Astrocyte (in vitro differentiated cells and primary cell): Measurements from ENCODE around the gene HAGHL. TPM values are rescaled to one million over a fixed set of nuclear protein-coding genes. Genes with fewer than 3 reads are reported as not detected.

Experiments
- DNase-seq: peaks from one replicate; pipeline ENCODE4 v3.0.0-alpha.2; 2010; ENCODE audit warnings: low read depth
- FAIRE-seq: peaks from 2 replicates; lab custom pipeline; 2011; peaks lifted over from hg19 to GRCh38; lab: Jason Lieb, UNC
- H2AFZ ChIP-seq: 2 replicates; pipeline ENCODE4 v1.6.0; 2012; ENCODE audit warnings: low read depth, low read length, inconsistent platforms
- H3K27ac ChIP-seq: 2 replicates; pipeline ENCODE4 v1.5.1; 2011; ENCODE audit warnings: low read depth, low read length, inconsistent platforms
- H3K27me3 ChIP-seq: 2 replicates; pipeline ENCODE4 v1.6.0; 2011; ENCODE audit warnings: low read length, inconsistent platforms; ENCODE audit not compliant: insufficient read depth
- H3K36me3 ChIP-seq: 2 replicates; pipeline ENCODE4 v1.5.1; 2011; ENCODE audit warnings: low read length, inconsistent platforms; ENCODE audit not compliant: insufficient read depth
- H3K4me1 ChIP-seq: 2 replicates; pipeline ENCODE4 v1.5.1; 2011; ENCODE audit warnings: low read length, inconsistent platforms; ENCODE audit not compliant: insufficient read depth
- H3K4me2 ChIP-seq: 2 replicates; pipeline ENCODE4 v1.6.0; 2012; ENCODE audit warnings: low read length, inconsistent platforms
- H3K4me3 ChIP-seq: 2 replicates; pipeline ENCODE4 v1.5.1; 2011; ENCODE audit warnings: low read depth, mild to moderate bottlenecking, low read length, inconsistent platforms; ENCODE audit not compliant: insufficient read depth
- H3K79me2 ChIP-seq: 2 replicates; pipeline ENCODE4 v1.6.0; 2012; ENCODE audit warnings: mild to moderate bottlenecking, low read length, inconsistent platforms; ENCODE audit not compliant: insufficient read depth
- H3K9ac ChIP-seq: 2 replicates; pipeline ENCODE4 v1.6.0; 2012; ENCODE audit warnings: mild to moderate bottlenecking, low read length, inconsistent platforms
- H3K9me3 ChIP-seq: 2 replicates; pipeline ENCODE4 v1.5.1; 2012; ENCODE audit warnings: low read depth, mild to moderate bottlenecking, low read length, inconsistent platforms; ENCODE audit not compliant: insufficient read depth
- H4K20me1 ChIP-seq: 2 replicates; pipeline ENCODE4 v1.6.0; 2012; ENCODE audit warnings: low read length, inconsistent platforms; ENCODE audit not compliant: insufficient read depth
- H3K27ac Mint-ChIP-seq: one replicate; pipeline ENCODE4 v1.8.0; 2021; ENCODE audit warnings: mild to moderate bottlenecking, mixed read lengths; ENCODE audit not compliant: unreplicated experiment
- H3K27me3 Mint-ChIP-seq: one replicate; pipeline ENCODE4 v1.8.0; 2021; ENCODE audit warnings: low read depth, mixed read lengths; ENCODE audit not compliant: unreplicated experiment
- H3K36me3 Mint-ChIP-seq: one replicate; pipeline ENCODE4 v1.8.0; 2021; ENCODE audit warnings: low read depth, mixed read lengths; ENCODE audit not compliant: unreplicated experiment
- H3K4me1 Mint-ChIP-seq: one replicate; pipeline ENCODE4 v1.8.0; 2021; ENCODE audit warnings: low read depth, mixed read lengths; ENCODE audit not compliant: unreplicated experiment
- H3K4me3 Mint-ChIP-seq: one replicate; pipeline ENCODE4 v1.8.0; 2021; ENCODE audit warnings: mild to moderate bottlenecking, moderate library complexity, mixed read lengths; ENCODE audit not compliant: unreplicated experiment
- H3K9me3 Mint-ChIP-seq: one replicate; pipeline ENCODE4 v1.8.0; 2021; ENCODE audit warnings: mild to moderate bottlenecking, mixed read lengths; ENCODE audit not compliant: unreplicated experiment
- EZH2 ChIP-seq: IDR thresholded peaks from 2 replicates; pipeline ENCODE4 v1.6.1; 2012; ENCODE audit warnings: mild to moderate bottlenecking, low read length, inconsistent platforms; ENCODE audit not compliant: insufficient read depth
- total RNA-seq: library from RNA; stranded (reverse); gene quantifications from 2 replicates; pipeline ENCODE4 v1.2.1, GENCODE V29; 2021
- TF ChIP-seq, protein P1 (sequence below): IDR thresholded peaks from 2 replicates; pipeline ENCODE4 v1.5.1; 2011; ENCODE audit warnings: low read depth, mild to moderate bottlenecking, inconsistent platforms, low read length, moderate library complexity; ENCODE audit not compliant: insufficient read depth

HAGHL gene
- total RNA-seq, 1 donor from 2014 or later, result 15.5 TPM

DNA sequence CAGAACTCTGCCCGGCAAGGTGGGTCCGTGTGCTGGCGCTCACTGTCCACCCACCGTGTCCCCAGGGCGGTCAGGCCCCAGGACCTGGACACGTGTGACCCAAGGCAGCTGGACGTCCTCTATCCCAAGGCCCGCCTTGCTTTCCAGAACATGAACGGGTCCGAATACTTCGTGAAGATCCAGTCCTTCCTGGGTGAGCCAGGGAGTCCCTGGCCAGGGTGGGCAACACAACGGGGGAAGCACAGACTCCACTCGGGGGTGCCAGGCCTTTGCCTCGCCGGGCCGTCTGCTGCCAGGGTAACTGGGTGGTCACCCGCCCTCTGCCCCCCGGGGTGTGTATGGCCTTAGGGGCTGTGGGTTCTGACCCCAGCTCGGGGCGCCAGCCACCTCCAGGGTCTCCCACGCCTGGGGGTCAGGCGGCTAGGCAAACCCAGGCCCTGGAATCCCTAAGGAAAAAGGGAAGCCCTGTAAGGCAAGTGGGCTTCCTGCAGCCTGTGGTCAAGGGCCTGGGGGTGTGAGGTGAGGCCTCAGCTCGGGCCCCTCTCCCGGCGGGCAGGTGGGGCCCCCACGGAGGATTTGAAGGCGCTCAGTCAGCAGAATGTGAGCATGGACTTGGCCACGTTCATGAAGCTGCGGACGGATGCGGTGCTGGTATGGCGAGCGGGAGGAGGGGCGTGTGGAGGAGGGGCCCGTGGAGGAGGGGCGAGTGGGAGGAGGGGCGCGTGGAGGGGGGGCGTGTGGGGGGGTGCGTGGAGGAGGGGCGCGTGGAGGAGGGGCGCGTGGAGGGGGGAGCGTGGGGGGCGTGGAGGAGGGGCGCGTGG lies 40.1 kb downstream of the HAGHL start:
- no peak overlapping the region for H3K4me3 Mint-ChIP-seq
- no peaks in the 10 kb centered on the region for H3K79me2 ChIP-seq
- no peak overlapping the region for H3K9ac ChIP-seq
- H3K4me3 ChIP-seq, result no peak overlapping the region
- H3K4me2 ChIP-seq, result no peak overlapping the region
- H4K20me1 ChIP-seq, result no peaks in the 10 kb centered on the region
- peaks cover 6% of the 10 kb centered on the region for H3K27me3 Mint-ChIP-seq
- H3K36me3 Mint-ChIP-seq, result no peaks in the 10 kb centered on the region
- no peak overlapping the region for H3K27ac Mint-ChIP-seq
- TF ChIP-seq, protein P1, sequence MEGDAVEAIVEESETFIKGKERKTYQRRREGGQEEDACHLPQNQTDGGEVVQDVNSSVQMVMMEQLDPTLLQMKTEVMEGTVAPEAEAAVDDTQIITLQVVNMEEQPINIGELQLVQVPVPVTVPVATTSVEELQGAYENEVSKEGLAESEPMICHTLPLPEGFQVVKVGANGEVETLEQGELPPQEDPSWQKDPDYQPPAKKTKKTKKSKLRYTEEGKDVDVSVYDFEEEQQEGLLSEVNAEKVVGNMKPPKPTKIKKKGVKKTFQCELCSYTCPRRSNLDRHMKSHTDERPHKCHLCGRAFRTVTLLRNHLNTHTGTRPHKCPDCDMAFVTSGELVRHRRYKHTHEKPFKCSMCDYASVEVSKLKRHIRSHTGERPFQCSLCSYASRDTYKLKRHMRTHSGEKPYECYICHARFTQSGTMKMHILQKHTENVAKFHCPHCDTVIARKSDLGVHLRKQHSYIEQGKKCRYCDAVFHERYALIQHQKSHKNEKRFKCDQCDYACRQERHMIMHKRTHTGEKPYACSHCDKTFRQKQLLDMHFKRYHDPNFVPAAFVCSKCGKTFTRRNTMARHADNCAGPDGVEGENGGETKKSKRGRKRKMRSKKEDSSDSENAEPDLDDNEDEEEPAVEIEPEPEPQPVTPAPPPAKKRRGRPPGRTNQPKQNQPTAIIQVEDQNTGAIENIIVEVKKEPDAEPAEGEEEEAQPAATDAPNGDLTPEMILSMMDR, result no peak
- TF ChIP-seq EZH2, result no peak
- no peaks in the 10 kb centered on the region for H3K36me3 ChIP-seq
- DNase-seq, result no peak
- H3K27ac ChIP-seq, result no peak overlapping the region
- no peaks in the 10 kb centered on the region for H3K27me3 ChIP-seq
- H3K9me3 ChIP-seq, result no peaks in the 10 kb centered on the region
- no peaks in the 10 kb centered on the region for H3K9me3 Mint-ChIP-seq
- H2AFZ ChIP-seq, result no peak overlapping the region
- no peaks in the 10 kb centered on the region for H3K4me1 ChIP-seq
- H3K4me1 Mint-ChIP-seq, result no peaks in the 10 kb centered on the region
- FAIRE-seq, result no peak

DNA sequence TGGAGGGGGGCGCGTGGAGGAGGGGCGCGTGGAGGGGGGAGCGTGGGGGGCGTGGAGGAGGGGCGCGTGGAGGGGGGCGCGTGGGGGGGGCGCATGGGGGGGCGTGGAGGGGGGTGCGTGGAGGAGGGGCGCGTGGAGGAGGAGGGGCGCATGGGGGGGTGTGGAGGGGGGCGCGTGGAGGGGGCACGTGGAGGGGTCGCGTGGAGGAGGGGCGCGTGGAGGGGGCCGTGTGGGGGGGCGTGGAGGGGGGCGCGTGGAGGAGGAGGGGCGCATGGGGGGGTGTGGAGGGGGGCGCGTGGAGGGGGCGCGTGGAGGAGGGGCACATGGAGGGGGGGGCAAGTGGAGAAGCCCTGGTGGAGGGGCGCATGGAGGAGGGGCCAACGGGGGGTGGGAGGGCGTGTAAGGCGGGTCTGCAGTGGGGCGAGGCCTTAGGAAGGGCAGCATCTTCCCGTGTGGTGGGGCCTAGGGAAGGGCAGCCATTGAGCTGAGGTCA lies 40.9 kb downstream of the HAGHL start:
- Histone ChIP-seq H3K4me2 (no peak overlapping the region), H3K79me2 (no peaks in the 10 kb centered on the region), H3K9me3 (no peaks in the 10 kb centered on the region), H3K9ac (no peak overlapping the region), H3K36me3 (no peaks in the 10 kb centered on the region), H3K4me3 (no peak overlapping the region), H4K20me1 (no peaks in the 10 kb centered on the region), H3K27me3 (no peaks in the 10 kb centered on the region), H3K4me1 (no peaks in the 10 kb centered on the region), H3K27ac (no peak overlapping the region), H2AFZ (no peak overlapping the region)
- Mint-ChIP-seq H3K9me3 (no peaks in the 10 kb centered on the region), H3K36me3 (no peaks in the 10 kb centered on the region), H3K27ac (no peak overlapping the region), H3K4me1 (no peaks in the 10 kb centered on the region), H3K27me3 (peaks cover 6% of the 10 kb centered on the region), H3K4me3 (no peak overlapping the region)
- no peak for FAIRE-seq
- no peak for DNase-seq
- TF ChIP-seq, protein P1, result no peak
- no peak for TF ChIP-seq EZH2

DNA sequence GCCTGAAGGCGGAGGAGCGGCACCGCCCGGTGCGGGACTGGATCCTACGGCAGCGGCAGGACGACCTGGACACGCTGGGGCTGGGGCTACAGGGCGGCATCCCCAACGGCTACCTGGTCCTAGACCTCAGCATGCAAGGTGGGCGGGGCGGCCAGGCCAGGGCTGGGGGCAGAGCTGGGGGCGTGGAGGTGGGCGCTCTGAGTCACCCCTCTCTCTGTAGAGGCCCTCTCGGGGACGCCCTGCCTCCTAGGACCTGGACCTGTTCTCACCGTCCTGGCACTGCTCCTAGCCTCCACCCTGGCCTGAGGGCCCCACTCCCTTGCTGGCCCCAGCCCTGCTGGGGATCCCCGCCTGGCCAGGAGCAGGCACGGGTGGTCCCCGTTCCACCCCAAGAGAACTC lies 41.5 kb downstream of the HAGHL start:
- no peak overlapping the region for H3K9ac ChIP-seq
- H2AFZ ChIP-seq, result no peak overlapping the region
- Mint-ChIP-seq H3K36me3 (no peaks in the 10 kb centered on the region), H3K9me3 (no peaks in the 10 kb centered on the region), H3K4me1 (no peaks in the 10 kb centered on the region), H3K27ac (no peak overlapping the region), H3K27me3 (peaks cover 6% of the 10 kb centered on the region), H3K4me3 (no peak overlapping the region)
- no peaks in the 10 kb centered on the region for H3K4me1 ChIP-seq
- H3K27me3 ChIP-seq, result no peaks in the 10 kb centered on the region
- FAIRE-seq (no peak), DNase-seq (no peak)
- no peak overlapping the region for H3K27ac ChIP-seq
- no peak overlapping the region for H3K4me3 ChIP-seq
- H3K4me2 ChIP-seq, result no peak overlapping the region
- TF ChIP-seq EZH2, result no peak
- TF ChIP-seq, protein P1, result no peak
- no peaks in the 10 kb centered on the region for H3K36me3 ChIP-seq
- H3K9me3 ChIP-seq, result no peaks in the 10 kb centered on the region
- H3K79me2 ChIP-seq, result no peaks in the 10 kb centered on the region
- H4K20me1 ChIP-seq, result no peaks in the 10 kb centered on the region
